Measurements from ENCODE around the gene SMYD3. TPM values are rescaled to one million over a fixed set of nuclear protein-coding genes. Genes with fewer than 3 reads are reported as not detected.

Gene SMYD3
- total RNA-seq, 3 donors from 2014 or later (not counting 1 experiment from before 2014, with no cell fraction given): 43.6 to 48.0 (median 46.1) TPM

GRCh38 chr1:246037832-246038231 lies 469.2 kb downstream of the SMYD3 start:
- Histone ChIP-seq H3K36me3 (ENCODE audit: control insufficient read depth, insufficient read depth, low read length) (no peaks in the 10 kb centered on the region), H3K4me3 (ENCODE audit: low read length) (no peak overlapping the region), H3K9me3 (ENCODE audit: control insufficient read depth, insufficient read depth, low read length) (no peaks in the 10 kb centered on the region), H3K4me1 (ENCODE audit: control insufficient read depth, insufficient read depth, low read length) (no peaks in the 10 kb centered on the region), H3K27ac (ENCODE audit: low read length) (no peak overlapping the region), H3K27me3 (ENCODE audit: control insufficient read depth, insufficient read depth, low read length) (no peaks in the 10 kb centered on the region)
- H3K9me3 Mint-ChIP-seq: no peaks in the 10 kb centered on the region
- no peak overlapping the region for H3K4me3 Mint-ChIP-seq
- DNase-seq (no peak), ATAC-seq (no peak)
- H3K27me3 Mint-ChIP-seq (ENCODE audit: low read depth in 2 of 2): no peaks in the 10 kb centered on the region
- H3K27ac Mint-ChIP-seq: no peak overlapping the region
- no peak for TF ChIP-seq CTCF (IDR thresholded peaks at IDR 0.05)
- no peaks in the 10 kb centered on the region for H3K4me1 Mint-ChIP-seq
- WGBS (ENCODE audit: insufficient coverage): 20% methylated on average over 1 of the region's 1 CpG
- intact Hi-C loops (cut with micrococcal nuclease): no loop called here
- no peaks in the 10 kb centered on the region for H3K36me3 Mint-ChIP-seq

DNA sequence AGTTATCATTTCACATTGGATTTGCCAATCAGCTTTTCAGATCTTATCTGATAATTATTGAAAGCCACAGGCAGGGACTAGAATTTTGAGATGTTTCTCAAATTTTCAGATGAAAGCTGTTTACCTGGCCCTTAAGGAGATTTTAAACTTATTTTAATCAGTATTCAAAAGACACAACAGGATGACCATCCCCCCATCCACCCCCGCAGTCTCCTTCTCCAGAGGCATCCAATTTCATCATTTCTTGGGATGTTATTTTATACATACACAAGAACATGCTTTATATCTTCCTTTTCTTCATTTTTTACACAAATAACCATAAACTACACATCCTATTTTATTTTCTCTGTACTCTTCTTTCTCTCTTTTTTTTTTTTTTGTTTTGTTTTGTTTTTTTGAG lies 470.9 kb downstream of the SMYD3 start:
- H3K4me3 Mint-ChIP-seq: no peak overlapping the region

GRCh38 chr1:246035060-246035541 lies 472.0 kb downstream of the SMYD3 start:
- TF ChIP-seq CTCF (IDR thresholded peaks at IDR 0.05): no peak
- Histone ChIP-seq H3K27me3 (ENCODE audit: control insufficient read depth, insufficient read depth, low read length) (no peaks in the 10 kb centered on the region), H3K9me3 (ENCODE audit: control insufficient read depth, insufficient read depth, low read length) (no peaks in the 10 kb centered on the region), H3K27ac (ENCODE audit: low read length) (no peak overlapping the region), H3K36me3 (ENCODE audit: control insufficient read depth, insufficient read depth, low read length) (no peaks in the 10 kb centered on the region), H3K4me3 (ENCODE audit: low read length) (no peak overlapping the region), H3K4me1 (ENCODE audit: control insufficient read depth, insufficient read depth, low read length) (no peaks in the 10 kb centered on the region)
- Mint-ChIP-seq H3K27ac (no peak overlapping the region), H3K4me1 (no peaks in the 10 kb centered on the region), H3K27me3 (ENCODE audit: low read depth in 2 of 2) (no peaks in the 10 kb centered on the region), H3K9me3 (no peaks in the 10 kb centered on the region), H3K4me3 (no peak overlapping the region), H3K36me3 (no peaks in the 10 kb centered on the region)
- DNase-seq (no peak), ATAC-seq (no peak)
- intact Hi-C loops (cut with micrococcal nuclease): no loop called here
- WGBS (ENCODE audit: insufficient coverage): 95% methylated on average over 11 of the region's 11 CpGs

More for the DNA sequence above, 470.9 kb downstream of the SMYD3 start:
- 100% methylated on average over 1 of the region's 1 CpG for WGBS (ENCODE audit: insufficient coverage)
- intact Hi-C loops (cut with micrococcal nuclease): no loop called here
- TF ChIP-seq CTCF (IDR thresholded peaks at IDR 0.05): no peak
- Mint-ChIP-seq H3K36me3 (no peaks in the 10 kb centered on the region), H3K9me3 (no peaks in the 10 kb centered on the region), H3K4me1 (no peaks in the 10 kb centered on the region), H3K27ac (no peak overlapping the region), H3K27me3 (ENCODE audit: low read depth in 2 of 2) (no peaks in the 10 kb centered on the region)
- H3K27ac ChIP-seq (ENCODE audit: low read length): no peak overlapping the region
- H3K36me3 ChIP-seq (ENCODE audit: control insufficient read depth, insufficient read depth, low read length): no peaks in the 10 kb centered on the region
- H3K4me1 ChIP-seq (ENCODE audit: control insufficient read depth, insufficient read depth, low read length): no peaks in the 10 kb centered on the region
- H3K27me3 ChIP-seq (ENCODE audit: control insufficient read depth, insufficient read depth, low read length): no peaks in the 10 kb centered on the region
- no peak for ATAC-seq
- no peaks in the 10 kb centered on the region for H3K9me3 ChIP-seq (ENCODE audit: control insufficient read depth, insufficient read depth, low read length)
- DNase-seq: no peak
- H3K4me3 ChIP-seq (ENCODE audit: low read length): no peak overlapping the region

GRCh38 chr1:246034630-246035029 lies 472.4 kb downstream of the SMYD3 start:
- no peak overlapping the region for H3K27ac ChIP-seq (ENCODE audit: low read length)
- no peak for TF ChIP-seq CTCF (IDR thresholded peaks at IDR 0.05)
- WGBS (ENCODE audit: insufficient coverage): 90% methylated on average over 12 of the region's 12 CpGs
- Mint-ChIP-seq H3K27ac (no peak overlapping the region), H3K27me3 (ENCODE audit: low read depth in 2 of 2) (no peaks in the 10 kb centered on the region), H3K4me3 (no peak overlapping the region), H3K9me3 (no peaks in the 10 kb centered on the region), H3K4me1 (no peaks in the 10 kb centered on the region), H3K36me3 (no peaks in the 10 kb centered on the region)
- H3K27me3 ChIP-seq (ENCODE audit: control insufficient read depth, insufficient read depth, low read length): no peaks in the 10 kb centered on the region
- intact Hi-C loops (cut with micrococcal nuclease): no loop called here
- no peaks in the 10 kb centered on the region for H3K9me3 ChIP-seq (ENCODE audit: control insufficient read depth, insufficient read depth, low read length)
- ATAC-seq: no peak
- H3K4me1 ChIP-seq (ENCODE audit: control insufficient read depth, insufficient read depth, low read length): no peaks in the 10 kb centered on the region
- no peak for DNase-seq
- no peak overlapping the region for H3K4me3 ChIP-seq (ENCODE audit: low read length)
- no peaks in the 10 kb centered on the region for H3K36me3 ChIP-seq (ENCODE audit: control insufficient read depth, insufficient read depth, low read length)

Measured in natural killer cell (primary cell).